GM21529 (cell line): ENCODE results near the gene KMT2A.
A peak's percentile ranks its signal among the peaks of the same experiment; 100 is the strongest.
"Not testable (repeated sequence)": the region's sequence is repeated elsewhere in the genome, so short reads cannot be mapped to it uniquely, and the experiment has no call there.

Experiments
- ATAC-seq: cut with Tn5 transposase; IDR thresholded peaks from one replicate; pipeline ENCODE4 v1.9.1; 2021; ENCODE audit not compliant: unreplicated experiment

Gene KMT2A

DNA sequence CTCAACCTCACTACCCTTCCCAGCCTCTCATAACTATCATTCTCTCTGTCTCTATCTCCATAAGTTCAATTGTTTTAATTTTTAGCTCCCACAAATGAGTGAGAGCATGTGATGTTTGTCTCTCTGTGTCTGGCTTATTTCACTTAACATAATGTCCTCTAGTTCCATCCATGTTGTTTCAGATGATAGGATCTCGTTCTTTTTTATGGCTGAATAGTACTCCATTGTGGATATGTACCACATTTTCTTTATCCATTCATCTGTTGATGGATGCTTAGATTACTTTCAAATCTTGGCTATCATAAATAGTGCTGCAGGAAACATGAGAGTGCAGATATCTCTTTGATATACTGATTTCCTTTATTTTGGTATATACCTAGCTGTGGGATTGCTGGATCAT lies 44.9 kb downstream of the KMT2A start:
- ATAC-seq, result not testable (repeated sequence)

GRCh38 chr11:118484405-118484804 lies 48.1 kb downstream of the KMT2A start:
- ATAC-seq, result no peak

- ATAC-seq, result no peak
Measured at GRCh38 chr11:118485273-118485672, 49.0 kb downstream of the KMT2A start.

- no peak for ATAC-seq
Measured at GRCh38 chr11:118488480-118489109, 52.3 kb downstream of the KMT2A start.

- no peak for ATAC-seq
Measured at GRCh38 chr11:118491041-118491440, 54.7 kb downstream of the KMT2A start.

DNA sequence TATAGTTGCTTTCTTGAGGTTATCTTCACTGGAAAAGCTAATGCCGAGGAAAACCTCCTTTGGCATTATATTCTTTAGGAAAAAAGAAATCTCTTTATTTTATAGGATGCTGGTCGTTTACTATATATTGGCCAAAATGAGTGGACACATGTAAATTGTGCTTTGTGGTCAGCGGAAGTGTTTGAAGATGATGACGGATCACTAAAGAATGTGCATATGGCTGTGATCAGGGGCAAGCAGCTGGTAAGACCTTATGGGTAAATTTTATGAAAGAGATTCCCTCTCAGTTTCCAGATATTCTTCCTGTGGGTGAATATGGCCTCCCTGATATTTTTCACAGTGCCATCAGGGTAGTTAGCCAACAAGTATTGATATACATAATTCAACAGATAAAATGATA lies 61.5 kb downstream of the KMT2A start:
- ATAC-seq, result no peak

DNA sequence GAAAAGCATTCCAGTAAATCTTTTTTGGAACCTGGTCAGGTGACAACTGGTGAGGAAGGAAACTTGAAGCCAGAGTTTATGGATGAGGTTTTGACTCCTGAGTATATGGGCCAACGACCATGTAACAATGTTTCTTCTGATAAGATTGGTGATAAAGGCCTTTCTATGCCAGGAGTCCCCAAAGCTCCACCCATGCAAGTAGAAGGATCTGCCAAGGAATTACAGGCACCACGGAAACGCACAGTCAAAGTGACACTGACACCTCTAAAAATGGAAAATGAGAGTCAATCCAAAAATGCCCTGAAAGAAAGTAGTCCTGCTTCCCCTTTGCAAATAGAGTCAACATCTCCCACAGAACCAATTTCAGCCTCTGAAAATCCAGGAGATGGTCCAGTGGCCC lies 66.9 kb downstream of the KMT2A start:
- ATAC-seq, result no peak

GRCh38 chr11:118511601-118512000 lies 75.3 kb downstream of the KMT2A start:
- no peak for ATAC-seq

- no peak for ATAC-seq
Measured at GRCh38 chr11:118514103-118514502, 77.8 kb downstream of the KMT2A start.

- no peak for ATAC-seq
Measured at GRCh38 chr11:118519549-118519948, 83.3 kb downstream of the KMT2A start.

GRCh38 chr11:118521892-118522311 lies 85.6 kb downstream of the KMT2A start:
- ATAC-seq, result no peak

DNA sequence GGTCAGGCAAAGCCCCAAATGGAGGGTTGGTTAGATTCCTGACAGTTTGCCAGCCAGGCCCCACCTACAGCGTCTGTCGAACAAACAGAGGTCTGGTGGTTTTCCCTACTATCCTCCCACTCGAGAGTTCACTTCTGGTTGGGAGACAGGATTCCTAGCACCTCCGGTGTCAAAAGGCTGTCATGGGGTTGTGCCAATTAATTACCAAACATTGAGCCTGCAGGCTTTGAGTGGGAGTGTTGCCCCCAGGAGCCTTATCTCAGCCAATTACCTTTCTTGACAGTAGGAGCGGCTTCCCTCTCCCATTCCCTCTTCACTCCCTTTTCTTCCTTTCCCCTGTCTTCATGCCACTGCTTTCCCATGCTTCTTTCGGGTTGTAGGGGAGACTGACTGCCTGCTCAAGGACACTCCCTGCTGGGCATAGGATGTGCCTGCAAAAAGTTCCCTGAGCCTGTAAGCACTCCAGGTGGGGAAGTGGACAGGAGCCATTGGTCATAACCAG lies 86.3 kb downstream of the KMT2A start:
- ATAC-seq, result no peak

GRCh38 chr11:118524356-118524755 lies 88.1 kb downstream of the KMT2A start:
- no peak for ATAC-seq

GRCh38 chr11:118524757-118525470 lies 88.6 kb downstream of the KMT2A start:
- ATAC-seq, result no peak

- no peak for ATAC-seq
Measured at GRCh38 chr11:118526688-118527087, 90.4 kb downstream of the KMT2A start.

DNA sequence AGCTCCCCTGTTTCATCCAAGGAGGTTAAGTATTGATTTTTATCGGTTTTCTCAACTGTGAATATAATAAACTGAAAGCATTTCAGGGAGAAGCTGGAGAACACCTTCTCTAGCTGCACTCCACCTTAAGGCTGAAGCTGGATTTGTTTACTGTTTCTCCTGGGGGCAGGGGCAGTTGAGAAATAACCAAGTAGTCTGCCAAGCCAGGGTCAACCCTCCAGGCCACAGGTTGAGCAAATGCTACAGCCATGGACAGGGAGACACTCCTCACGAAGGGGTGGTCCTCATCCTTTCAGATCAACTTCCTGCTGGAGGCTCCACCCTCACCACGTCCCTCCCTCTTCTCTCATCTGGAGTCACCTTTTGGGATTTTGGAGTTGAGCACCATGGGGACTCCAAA lies 90.8 kb downstream of the KMT2A start, which contains the start of gene TTC36:
TSS of gene TTC36 (plus strand) at position 366 of the 400 bp plus-strand sequence. CDS start at position 387, 21 bp downstream.
- ATAC-seq, result no peak

DNA sequence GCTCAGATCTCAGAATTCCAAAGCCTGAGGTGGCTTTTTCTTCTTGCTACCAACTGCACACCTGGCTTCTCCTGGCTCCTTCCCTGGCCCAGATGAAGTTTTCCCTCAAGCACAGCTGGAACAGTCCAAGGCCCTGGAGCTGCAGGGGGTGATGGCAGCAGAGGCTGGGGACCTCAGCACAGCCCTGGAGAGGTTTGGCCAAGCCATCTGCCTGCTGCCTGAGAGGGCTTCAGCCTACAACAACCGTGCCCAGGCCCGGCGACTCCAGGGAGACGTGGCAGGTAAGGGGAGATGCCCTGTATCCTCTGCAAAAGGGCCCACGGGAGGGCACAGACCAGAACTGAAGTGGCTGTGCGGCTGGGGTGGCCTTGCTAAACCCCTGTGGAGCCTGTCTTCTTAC lies 92.2 kb downstream of the KMT2A start:
- no peak for ATAC-seq

- no peak for ATAC-seq
Measured at GRCh38 chr11:118529584-118530175, 93.4 kb downstream of the KMT2A start.

DNA sequence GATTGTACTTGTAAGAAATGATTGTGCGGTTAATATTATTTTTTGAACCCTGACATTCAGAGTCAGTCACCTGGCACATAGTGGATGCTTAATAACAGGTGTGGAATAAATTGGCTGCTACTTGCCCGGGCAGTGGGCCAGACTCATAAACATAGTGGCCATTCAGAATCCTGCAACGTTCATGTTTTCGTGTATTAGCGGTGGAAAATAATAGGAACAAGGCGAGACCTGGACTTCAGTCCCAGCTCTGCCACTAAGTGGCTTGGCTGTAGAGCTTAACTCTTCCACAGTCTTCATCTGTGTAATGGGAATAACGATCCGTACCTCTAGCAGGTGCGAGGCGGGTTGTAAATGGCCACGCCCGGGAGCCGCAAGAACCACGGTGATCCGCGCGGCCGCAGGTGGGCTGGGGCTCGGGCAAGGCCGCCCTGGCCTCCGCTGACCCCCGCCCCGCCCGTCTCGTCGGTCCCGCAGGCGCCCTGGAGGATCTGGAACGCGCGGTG lies 93.9 kb downstream of the KMT2A start:
- no peak for ATAC-seq

DNA sequence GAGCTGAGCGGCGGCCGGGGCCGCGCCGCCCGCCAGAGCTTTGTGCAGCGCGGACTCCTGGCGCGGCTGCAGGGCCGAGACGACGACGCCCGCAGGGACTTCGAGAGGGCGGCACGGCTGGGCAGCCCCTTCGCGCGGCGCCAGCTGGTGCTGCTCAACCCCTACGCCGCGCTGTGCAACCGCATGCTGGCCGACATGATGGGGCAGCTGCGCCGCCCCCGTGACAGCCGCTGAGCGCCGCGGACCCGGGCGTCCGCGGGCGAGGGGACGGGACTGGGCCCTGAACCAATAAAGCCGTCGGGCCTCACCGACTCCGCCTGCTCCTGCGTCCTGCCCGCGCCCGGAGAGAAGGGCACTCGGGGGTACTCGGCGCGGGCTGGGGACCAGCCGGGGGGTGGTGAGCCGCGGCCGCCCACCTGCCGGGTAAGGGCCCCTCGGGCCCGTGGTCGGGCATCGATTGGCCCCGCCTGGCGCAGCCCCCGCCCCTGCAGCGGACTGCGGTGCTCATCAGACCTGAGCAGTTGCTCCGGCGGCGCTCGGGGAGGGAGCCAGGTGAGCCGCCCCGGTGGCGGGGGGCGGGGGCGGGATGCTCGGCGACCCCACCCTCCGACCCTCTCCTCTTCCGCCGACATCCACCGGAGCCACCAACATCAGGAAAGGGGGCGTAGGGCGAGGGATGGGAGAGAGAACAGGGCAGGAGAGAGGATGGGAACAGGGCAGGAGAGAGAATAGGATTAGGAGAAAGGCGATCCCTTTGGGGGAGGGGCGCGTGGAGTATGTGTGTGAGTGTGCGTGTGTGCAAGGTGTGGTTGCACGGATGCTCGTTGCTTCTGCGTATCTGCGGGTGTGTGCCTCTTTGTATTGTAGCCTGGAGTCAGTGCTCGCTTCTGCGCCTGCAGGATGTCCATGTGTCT lies 94.6 kb downstream of the KMT2A start, which contains the start of gene TMEM25:
TSS of gene TMEM25 (plus strand) at position 510 of the 914 bp plus-strand sequence. CDS start 610 bp downstream, outside the sequence.
- peak; percentile 75 for ATAC-seq
